ENCODE data around the gene FREM1. TPM values are rescaled to one million over a fixed set of nuclear protein-coding genes. Genes with fewer than 3 reads are reported as not detected.

The FREM1 gene
- total and polyA plus RNA-seq, 2 experiments from 2014 or later: 9.2 to 54.4 TPM

- no peaks in the 10 kb centered on the region for H3K9me3 ChIP-seq (ENCODE audit: low read depth)
- no peak for TF ChIP-seq CTCF (IDR thresholded peaks at IDR 0.05; ENCODE audit: low read depth, low read length)
- no peaks in the 10 kb centered on the region for H3K4me1 ChIP-seq (ENCODE audit: low read depth)
- no peak overlapping the region for H3K27ac ChIP-seq
- H3K36me3 ChIP-seq: no peaks in the 10 kb centered on the region
- DNase-seq (ENCODE audit: low read depth in 1 of 2, low spot score in 1 of 2): no peak
- no peak overlapping the region for H3K4me3 ChIP-seq
- H3K27me3 ChIP-seq: no peaks in the 10 kb centered on the region
Observed at GRCh38 chr9:14713187-14713767, 197.0 kb downstream of the FREM1 start.

GRCh38 chr9:14710804-14711203 is 199.4 kb downstream of the FREM1 start:
- H3K4me3 ChIP-seq: no peak overlapping the region
- no peaks in the 10 kb centered on the region for H3K4me1 ChIP-seq (ENCODE audit: low read depth)
- no peaks in the 10 kb centered on the region for H3K36me3 ChIP-seq
- TF ChIP-seq CTCF (IDR thresholded peaks at IDR 0.05; ENCODE audit: low read depth, low read length): no peak
- peak in 1 of 2 donors; percentile 56 for DNase-seq (ENCODE audit: low read depth in 1 of 2, low spot score in 1 of 2)
- no peaks in the 10 kb centered on the region for H3K9me3 ChIP-seq (ENCODE audit: low read depth)
- no peak overlapping the region for H3K27ac ChIP-seq
- H3K27me3 ChIP-seq: no peaks in the 10 kb centered on the region

GRCh38 chr9:14706530-14707140 is 203.6 kb downstream of the FREM1 start:
- no peak for TF ChIP-seq CTCF (IDR thresholded peaks at IDR 0.05; ENCODE audit: low read depth, low read length)
- no peaks in the 10 kb centered on the region for H3K9me3 ChIP-seq (ENCODE audit: low read depth)
- H3K4me3 ChIP-seq: no peak overlapping the region
- no peak for DNase-seq (ENCODE audit: low read depth in 1 of 2, low spot score in 1 of 2)
- H3K27me3 ChIP-seq: no peaks in the 10 kb centered on the region
- no peak overlapping the region for H3K27ac ChIP-seq
- no peaks in the 10 kb centered on the region for H3K36me3 ChIP-seq
- H3K4me1 ChIP-seq (ENCODE audit: low read depth): no peaks in the 10 kb centered on the region

GRCh38 chr9:14705079-14705478 is 205.1 kb downstream of the FREM1 start:
- Histone ChIP-seq H3K4me3 (no peak overlapping the region), H3K36me3 (no peaks in the 10 kb centered on the region), H3K27ac (no peak overlapping the region), H3K9me3 (ENCODE audit: low read depth) (no peaks in the 10 kb centered on the region), H3K4me1 (ENCODE audit: low read depth) (no peaks in the 10 kb centered on the region), H3K27me3 (no peaks in the 10 kb centered on the region)
- DNase-seq (ENCODE audit: low read depth in 1 of 2, low spot score in 1 of 2): no peak
- TF ChIP-seq CTCF (IDR thresholded peaks at IDR 0.05; ENCODE audit: low read depth, low read length): no peak

- no peak overlapping the region for H3K4me3 ChIP-seq
- H3K36me3 ChIP-seq: no peaks in the 10 kb centered on the region
- no peak for TF ChIP-seq CTCF (IDR thresholded peaks at IDR 0.05; ENCODE audit: low read depth, low read length)
- no peak overlapping the region for H3K27ac ChIP-seq
- no peaks in the 10 kb centered on the region for H3K9me3 ChIP-seq (ENCODE audit: low read depth)
- H3K27me3 ChIP-seq: no peaks in the 10 kb centered on the region
- no peaks in the 10 kb centered on the region for H3K4me1 ChIP-seq (ENCODE audit: low read depth)
- no peak for DNase-seq (ENCODE audit: low read depth in 1 of 2, low spot score in 1 of 2)
Observed at GRCh38 chr9:14704281-14704680, 205.9 kb downstream of the FREM1 start.

Data from cardiac muscle cell (in vitro differentiated cells and primary cell).